Dedifferentiated amniotic fluid mesenchymal stem cell (primary cell): ENCODE results near the gene FRAS1.
"Not testable (repeated sequence)": the region's sequence is repeated elsewhere in the genome, so short reads cannot be mapped to it uniquely, and the experiment has no call there.

Source experiments
- DNase-seq: peaks from one replicate; pipeline ENCODE4 v3.0.0-alpha.2; 2016; ENCODE audit errors: extremely low spot score

FRAS1 gene

GRCh38 chr4:78165758-78166157 is 108.6 kb downstream of the FRAS1 start:
- DNase-seq = no peak

- no peak for DNase-seq
Observed at GRCh38 chr4:78166622-78167021, 109.5 kb downstream of the FRAS1 start.

- no peak for DNase-seq
Observed at GRCh38 chr4:78167510-78167909, 110.4 kb downstream of the FRAS1 start.

GRCh38 chr4:78168029-78168428 is 110.9 kb downstream of the FRAS1 start:
- DNase-seq = no peak

- no peak for DNase-seq
Observed at GRCh38 chr4:78169728-78170127, 112.6 kb downstream of the FRAS1 start.

GRCh38 chr4:78171482-78171881 is 114.4 kb downstream of the FRAS1 start:
- no peak for DNase-seq

- no peak for DNase-seq
Observed at GRCh38 chr4:78174891-78175290, 117.8 kb downstream of the FRAS1 start.

GRCh38 chr4:78179196-78179595 is 122.1 kb downstream of the FRAS1 start:
- no peak for DNase-seq

GRCh38 chr4:78181681-78182234 is 124.6 kb downstream of the FRAS1 start:
- DNase-seq = not testable (repeated sequence)

GRCh38 chr4:78184584-78184983 is 127.5 kb downstream of the FRAS1 start:
- DNase-seq = no peak

GRCh38 chr4:78185117-78185516 is 128.0 kb downstream of the FRAS1 start:
- DNase-seq = no peak

GRCh38 chr4:78186597-78187543 is 129.7 kb downstream of the FRAS1 start:
- DNase-seq = no peak

- no peak for DNase-seq
Observed at GRCh38 chr4:78190068-78190467, 132.9 kb downstream of the FRAS1 start.

- no peak for DNase-seq
Observed at GRCh38 chr4:78190595-78190994, 133.5 kb downstream of the FRAS1 start.

- DNase-seq = no peak
Observed at GRCh38 chr4:78197947-78198346, 140.8 kb downstream of the FRAS1 start.

- no peak for DNase-seq
Observed at GRCh38 chr4:78199984-78200383, 142.9 kb downstream of the FRAS1 start.

- no peak for DNase-seq
Observed at GRCh38 chr4:78200949-78201348, 143.8 kb downstream of the FRAS1 start.

- DNase-seq = no peak
Observed at GRCh38 chr4:78204176-78204575, 147.1 kb downstream of the FRAS1 start.

GRCh38 chr4:78205591-78205990 is 148.5 kb downstream of the FRAS1 start:
- no peak for DNase-seq

- no peak for DNase-seq
Observed at GRCh38 chr4:78207541-78207940, 150.4 kb downstream of the FRAS1 start.

GRCh38 chr4:78207951-78208350 is 150.8 kb downstream of the FRAS1 start:
- DNase-seq = no peak

- DNase-seq = not testable (repeated sequence)
Observed at GRCh38 chr4:78208896-78209295, 151.8 kb downstream of the FRAS1 start.

- no peak for DNase-seq
Observed at GRCh38 chr4:78210694-78211410, 153.7 kb downstream of the FRAS1 start.
